Adrenal gland (tissue), 12 donors: ENCODE data around the gene TPM2. TPM values are rescaled to one million over a fixed set of nuclear protein-coding genes. Genes with fewer than 3 reads are reported as not detected.

Experiments
- DNase-seq, 7 donors: peaks; one replicate each; pipeline ENCODE4 v3.0.0-alpha.2; 2019 to 2020
- H3K27ac ChIP-seq, 5 donors: fragments of 200-600 bp; sonication (generic) in 4 of 5; 1 replicate in 3 of 5; 2 replicates in 2 of 5; pipeline versions ENCODE4 v1.5.1 to v1.8.0; 2016 to 2020; ENCODE audit warnings: mild to moderate bottlenecking in 1 of 5
- H3K27me3 ChIP-seq: fragments of 200-600 bp; 2 replicates; pipeline ENCODE4 v1.8.0; 2021
- H3K36me3 ChIP-seq, 2 donors: fragments of 200-600 bp; replicated peaks in 1 of 2; 1 replicate in 1 of 2; 2 replicates in 1 of 2; pipeline versions ENCODE4 v1.5.1 to v1.8.0; 2018 to 2022
- H3K4me1 ChIP-seq, 2 donors: fragments of 200-600 bp; replicated peaks in 1 of 2; 1 replicate in 1 of 2; 2 replicates in 1 of 2; pipeline versions ENCODE4 v1.5.1 to v1.8.0; 2018 to 2021
- H3K4me3 ChIP-seq, 4 donors: fragments of 200-600 bp; sonication (generic) in 3 of 4; one replicate each; pipeline ENCODE4 v1.5.1; 2016 to 2018
- H3K9me3 ChIP-seq, 3 donors: fragments of 200-600 bp; sonication (generic) in 1 of 3; replicated peaks in 1 of 3; 1 replicate in 2 of 3; 2 replicates in 1 of 3; pipeline versions ENCODE4 v1.5.1 to v1.8.0; 2016 to 2021
- CTCF ChIP-seq, 6 experiments: fragments of 450-650 bp in 4 of 6; fragments of 200-600 bp in 2 of 6; sonication (generic) in 1 of 6; IDR thresholded peaks; 1 replicate in 5 of 6; 2 replicates in 1 of 6; pipeline versions ENCODE4 v1.5.1 to v1.8.0; 2016 to 2021; ENCODE audit warnings: antibody characterized with exemption in 6 of 6, mild to moderate bottlenecking in 2 of 6, moderate library complexity in 1 of 6
- POLR2A ChIP-seq, 2 donors: fragments of 450-650 bp; IDR thresholded peaks; one replicate each; pipeline ENCODE4 v1.6.1; 2017; ENCODE audit warnings: antibody characterized with exemption in 2 of 2, mild to moderate bottlenecking in 2 of 2, moderate library complexity in 1 of 2
- WGBS, 4 donors: extraction: QIAGEN DNeasy Blood & Tissue Kit in 2 of 4; methylation state at CpG; one replicate each; pipeline versions ENCODE4 v1.1.5 to v1.1.7; 2013 to 2017; 5-methylcytosine and 5-hydroxymethylcytosine counted together
- intact Hi-C, 2 donors: fragments of 100-400 bp; cut with DNase I; formaldehyde crosslinking; loops; one replicate each; pipeline versions ENCODE4 v1.14.1 to v1.15.0; 2022 to 2023
- polyA plus RNA-seq, 3 donors: library from polyadenylated mRNA; stranded (reverse); fragments of 200-250 nt in 2 of 3; fragments of 350-450 nt in 1 of 3; fragmentation: Illumina TruSeq in 1 of 3; extraction: RNeasy Lipid Tissue Mini Kit (QIAGEN cat#74804) in 1 of 3; gene quantifications; one replicate each; pipeline ENCODE4 v1.2.3, GENCODE V29; 2013 to 2014
- total RNA-seq, 9 donors: library from RNA; depleted of rRNA in 4 of 9; stranded (reverse); fragments of >200 nt in 4 of 9; fragments of 120-200 nt in 1 of 9; fragmentation: NEBNext Ultra II Directional in 1 of 9; extraction: Animal tissue kit (Norgen Biotek cat#: 25700) in 1 of 9; gene quantifications; one replicate each; pipeline versions ENCODE4 v1.1.0 to v1.2.4, GENCODE V29; 2013 to 2023
- donor health status: healthy with polysubstance abuse.
- donor health status: Bipolar disorder and iron deficiency.
- donor health status: DM: yes; HTN: yes; CAD: no.
- donor health status: DM: no; HTN: no; CAD: no.
- donor health status: DM: no; HTN: no; CAD: no.
- donor health status: DM: yes; HTN: yes; CAD: no.

The TPM2 gene
- total and polyA plus RNA-seq, 12 donors, result 188 to 1,472 (median 397) TPM

- no peak for DNase-seq
- Histone ChIP-seq H3K4me3 (no peak overlapping the region), H3K27me3 (no peaks in the 10 kb centered on the region), H3K36me3 (peaks cover 0 to 78% of the 10 kb centered on the region in 2 donors), H3K27ac (no peak overlapping the region), H3K9me3 (no peaks in the 10 kb centered on the region), H3K4me1 (peaks cover 7 to 18% of the 10 kb centered on the region in 2 donors)
- intact Hi-C loops, result no loop called here
- TF ChIP-seq POLR2A (IDR thresholded peaks at IDR 0.05), result no peak
- no peak for TF ChIP-seq CTCF (IDR thresholded peaks at IDR 0.05)
- WGBS, 4 donors, result 0 to 69% (median 67%) methylated on average over 1 to 7 of the region's 7 CpGs
Measured at GRCh38 chr9:35737143-35737542, 47.4 kb upstream of the TPM2 start.

DNA sequence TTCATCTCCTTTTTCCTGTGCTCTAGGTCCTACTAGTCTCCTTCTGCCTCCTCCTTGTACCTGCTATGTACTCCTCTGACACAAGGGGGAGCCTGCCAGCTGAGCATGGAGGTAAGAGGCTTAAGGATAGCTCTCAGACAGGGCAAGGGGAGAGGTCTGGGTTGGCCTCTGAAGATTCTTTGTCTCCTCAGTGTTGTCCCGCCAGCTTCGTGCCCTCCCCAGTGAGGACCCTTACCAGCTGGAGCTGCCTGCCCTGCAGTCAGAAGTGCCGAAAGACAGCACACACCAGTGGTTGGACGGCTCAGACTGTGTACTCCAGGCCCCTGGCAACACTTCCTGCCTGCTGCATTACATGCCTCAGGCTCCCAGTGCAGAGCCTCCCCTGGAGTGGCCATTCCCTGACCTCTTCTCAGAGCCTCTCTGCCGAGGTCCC is 46.5 kb upstream of the TPM2 start:
- 0 to 48% (median 37%) methylated on average over 1 to 5 of the region's 5 CpGs for WGBS, 4 donors
- peaks cover 0 to 70% of the 10 kb centered on the region in 2 donors for H3K36me3 ChIP-seq
- H3K27ac ChIP-seq, result peak overlapping the region in 3 of 5 donors; percentile 18 to 38 (median 36)

DNA sequence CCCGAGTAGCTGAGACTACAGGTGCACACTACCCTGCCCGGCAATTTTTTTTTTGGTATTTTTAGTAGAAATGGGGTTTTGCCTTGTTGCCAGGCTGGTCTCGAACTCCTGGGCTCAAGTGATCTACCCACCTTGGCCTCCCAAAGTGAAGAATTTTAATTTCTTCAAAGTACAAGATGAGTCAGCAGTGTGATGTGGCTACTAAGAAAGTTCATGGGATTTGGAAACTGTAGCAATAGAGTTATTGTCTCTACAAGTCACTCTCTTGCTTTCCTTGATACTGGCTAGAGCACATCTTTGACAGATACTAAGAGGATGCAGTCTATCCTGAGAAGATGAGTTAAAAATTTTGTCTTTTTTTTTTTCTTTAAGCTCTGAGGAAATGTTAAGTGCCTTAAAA is 44.4 kb upstream of the TPM2 start:
- Histone ChIP-seq H3K27me3 (no peaks in the 10 kb centered on the region), H3K27ac (peak overlapping the region in 3 of 5 donors; percentile 93 to 99 (median 96)), H3K36me3 (peaks cover 0 to 49% of the 10 kb centered on the region in 2 donors), H3K4me1 (peaks cover 30 to 39% of the 10 kb centered on the region in 2 donors), H3K9me3 (no peaks in the 10 kb centered on the region), H3K4me3 (no peak overlapping the region)
- WGBS, 4 donors, result 73 to 78% (median 75%) methylated on average over 3 of the region's 3 CpGs
- DNase-seq, result no peak
- TF ChIP-seq POLR2A (IDR thresholded peaks at IDR 0.05) (no peak), CTCF (IDR thresholded peaks at IDR 0.05) (no peak)
- intact Hi-C loops, result loop anchor here in 1 of 2 donors (5.0 kb wide), 1 partner anchor 72 kb away; no protein-coding TSS in a partner anchor

More for the DNA sequence above, 46.5 kb upstream of the TPM2 start:
- H3K4me1 ChIP-seq, result peaks cover 10 to 18% of the 10 kb centered on the region in 2 donors
- H3K27me3 ChIP-seq, result no peaks in the 10 kb centered on the region
- DNase-seq, result peak; percentile 68 to 88 (median 77)
- intact Hi-C loops, result no loop called here
- TF ChIP-seq CTCF (IDR thresholded peaks at IDR 0.05) (peak; percentile 59 to 79 (median 74)), POLR2A (IDR thresholded peaks at IDR 0.05) (no peak)
- no peaks in the 10 kb centered on the region for H3K9me3 ChIP-seq
- H3K4me3 ChIP-seq, result no peak overlapping the region

DNA sequence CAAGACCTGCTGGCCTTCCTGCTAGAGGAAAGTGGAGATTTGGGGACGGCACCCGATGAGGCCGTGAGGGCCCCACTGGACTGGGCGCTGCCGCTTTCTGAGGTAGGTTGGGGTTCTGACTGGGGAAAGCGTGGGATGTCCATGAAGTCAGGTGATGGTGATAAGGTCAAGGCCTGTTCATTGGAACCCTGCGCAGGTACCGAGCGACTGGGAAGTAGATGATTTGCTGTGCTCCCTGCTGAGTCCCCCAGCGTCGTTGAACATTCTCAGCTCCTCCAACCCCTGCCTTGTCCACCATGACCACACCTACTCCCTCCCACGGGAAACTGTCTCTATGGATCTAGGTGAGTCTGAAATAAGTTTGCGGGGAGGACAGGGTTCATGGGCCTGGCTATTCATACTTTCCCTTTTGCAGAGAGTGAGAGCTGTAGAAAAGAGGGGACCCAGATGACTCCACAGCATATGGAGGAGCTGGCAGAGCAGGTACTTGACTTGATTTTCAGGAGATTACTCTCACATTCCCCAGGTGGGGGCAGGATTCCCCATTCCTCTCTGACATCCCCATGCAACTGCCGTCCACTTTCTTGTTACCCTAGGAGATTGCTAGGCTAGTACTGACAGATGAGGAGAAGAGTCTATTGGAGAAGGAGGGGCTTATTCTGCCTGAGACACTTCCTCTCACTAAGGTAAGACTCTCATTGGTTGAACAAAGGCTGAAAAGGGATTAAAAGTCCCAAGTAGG is 43.2 kb upstream of the TPM2 start:
- Histone ChIP-seq H3K27ac (peak overlapping the region; percentile 83 to 99 (median 93)), H3K4me1 (peaks cover 41 to 50% of the 10 kb centered on the region in 2 donors), H3K9me3 (no peaks in the 10 kb centered on the region), H3K36me3 (peaks cover 0 to 37% of the 10 kb centered on the region in 2 donors), H3K27me3 (no peaks in the 10 kb centered on the region), H3K4me3 (peak overlapping the region; percentile 27 to 90 (median 60))
- 1 to 6% (median 3%) methylated on average over 4 to 14 of the region's 14 CpGs for WGBS, 4 donors
- DNase-seq, result peak in 5 of 7 donors; percentile 37 to 55 (median 47)
- intact Hi-C loops, result loop anchor here in 1 of 2 donors (5.0 kb wide), 1 partner anchor 71 kb away; no protein-coding TSS in a partner anchor
- no peak for TF ChIP-seq POLR2A (IDR thresholded peaks at IDR 0.05)
- no peak for TF ChIP-seq CTCF (IDR thresholded peaks at IDR 0.05)
